Stimulated activated naive B cell treated with anti-CD40 and anti-IgM and Interleukin-4, amounts not matched to agents 10 μg/mL and 1 μg/mL and 100 μg/mL, for 72 hours (primary cell): ENCODE results near the gene TREML1.
A peak's percentile ranks its signal among the peaks of the same experiment; 100 is the strongest.

Source experiments
- ATAC-seq, 2 donors: fragments of 150-1000 bp; cut with Tn5 transposase; replicated peaks; 2 replicates each; pipeline ENCODE4 v1.10.0; 2021; ENCODE audit warnings: moderate library complexity in 1 of 2
- DNase-seq: peaks from one replicate; pipeline ENCODE4 v3.0.0; 2021
- H3K27ac Mint-ChIP-seq: one replicate; pipeline ENCODE4 v1.8.0; 2022; ENCODE audit warnings: mild to moderate bottlenecking, mixed read lengths
- H3K27me3 Mint-ChIP-seq, 2 donors: one replicate each; pipeline ENCODE4 v1.8.0; 2022; ENCODE audit warnings: mixed read lengths in 2 of 2
- H3K36me3 Mint-ChIP-seq, 2 donors: one replicate each; pipeline ENCODE4 v1.8.0; 2022; ENCODE audit warnings: mixed read lengths in 2 of 2, mild to moderate bottlenecking in 1 of 2
- H3K4me1 Mint-ChIP-seq, 2 donors: one replicate each; pipeline ENCODE4 v1.8.0; 2022; ENCODE audit warnings: mixed read lengths in 2 of 2, mild to moderate bottlenecking in 1 of 2
- H3K4me3 Mint-ChIP-seq, 2 donors: one replicate each; pipeline ENCODE4 v1.8.0; 2022; ENCODE audit warnings: mild to moderate bottlenecking in 2 of 2, mixed read lengths in 2 of 2, moderate library complexity in 1 of 2
- H3K9me3 Mint-ChIP-seq, 2 donors: one replicate each; pipeline ENCODE4 v1.8.0; 2022; ENCODE audit warnings: mixed read lengths in 2 of 2, mild to moderate bottlenecking in 1 of 2

Gene TREML1

DNA sequence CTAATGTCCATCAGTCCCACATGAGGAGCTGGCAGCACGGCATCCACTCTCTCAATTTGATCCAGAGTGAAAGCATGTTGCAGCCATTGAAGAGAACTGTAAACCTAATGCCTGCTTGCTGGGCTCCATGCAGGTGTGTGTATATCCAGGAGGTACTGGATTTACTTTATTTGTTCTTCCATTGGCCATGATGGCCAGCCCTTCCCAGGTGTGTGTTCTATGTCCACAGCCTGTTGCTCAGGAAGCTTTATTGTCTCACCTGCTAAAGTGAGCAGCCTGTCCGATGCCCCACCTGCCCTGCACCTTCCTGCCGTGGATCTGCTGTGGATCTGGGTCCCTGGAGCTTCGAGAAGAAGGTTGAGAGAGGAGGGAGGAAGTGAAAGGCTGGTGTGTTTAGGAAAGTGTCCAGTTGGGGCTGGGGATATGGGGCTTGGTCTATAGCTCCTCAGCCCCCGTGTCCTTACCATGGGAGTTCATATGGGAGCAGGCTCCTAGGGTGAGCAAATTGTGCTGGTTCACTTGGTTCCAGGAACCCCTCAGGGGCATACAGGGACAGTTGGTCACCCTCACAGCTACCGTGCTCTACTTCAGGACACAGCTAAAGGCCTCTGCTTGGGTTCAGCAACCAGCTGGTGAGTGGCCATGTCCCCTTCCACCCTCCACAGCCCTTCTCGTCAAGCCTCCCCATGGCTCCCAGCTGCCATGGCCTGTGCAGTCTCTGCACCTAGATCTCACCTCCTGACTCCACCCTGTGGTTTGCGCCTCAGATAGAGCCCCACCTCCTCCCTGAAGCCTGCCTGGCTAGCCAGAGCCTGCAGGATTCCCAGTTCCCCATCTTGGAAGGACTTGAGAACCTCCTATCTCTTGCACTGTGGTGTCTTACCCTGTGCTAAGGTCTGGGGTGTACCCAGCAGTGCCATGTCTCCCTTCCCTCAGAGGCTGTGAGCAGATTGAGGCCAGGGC lies 34.1 kb upstream of the TREML1 start:
- Mint-ChIP-seq H3K27me3 (no peaks in the 10 kb centered on the region), H3K9me3 (peaks cover 3% of the 10 kb centered on the region in 2 donors), H3K4me1 (peaks cover 47 to 70% of the 10 kb centered on the region in 2 donors), H3K27ac (peak overlapping the region; percentile 53), H3K4me3 (no peak overlapping the region), H3K36me3 (peaks cover 33 to 36% of the 10 kb centered on the region in 2 donors)
- ATAC-seq (no peak), DNase-seq (no peak)

DNA sequence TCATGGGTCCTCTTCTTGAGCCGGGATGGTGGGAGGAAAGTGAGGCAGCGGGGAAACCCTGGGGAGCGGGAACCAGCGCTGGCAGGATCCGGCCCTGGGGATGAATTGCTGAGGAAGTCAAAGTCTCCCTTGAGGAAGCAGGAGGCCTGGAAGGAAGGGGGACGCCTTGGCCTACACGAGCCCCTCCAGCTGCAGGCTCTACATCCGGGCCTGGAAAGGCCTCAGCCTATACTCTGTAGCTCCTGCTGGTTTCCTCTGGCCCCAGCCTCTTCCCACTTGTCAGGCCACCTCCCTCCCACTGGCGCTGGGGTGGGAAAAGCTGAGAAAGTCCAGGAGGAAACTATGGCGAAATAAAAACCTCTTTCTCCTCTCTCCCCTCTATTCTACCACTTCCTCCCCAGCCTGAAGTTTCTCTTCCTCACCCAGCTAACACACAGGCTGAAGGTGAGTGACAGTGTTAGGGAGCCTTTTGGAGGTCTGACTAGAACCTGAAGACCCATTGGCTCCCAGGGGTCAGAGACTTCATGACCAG lies 31.9 kb upstream of the TREML1 start:
- Mint-ChIP-seq H3K27ac (peak overlapping the region; percentile 62), H3K9me3 (peaks cover 3 to 4% of the 10 kb centered on the region in 2 donors), H3K36me3 (peaks cover 16 to 19% of the 10 kb centered on the region in 2 donors), H3K4me3 (peak overlapping the region in 1 of 2 donors; percentile 50), H3K27me3 (no peaks in the 10 kb centered on the region), H3K4me1 (peaks cover 41 to 65% of the 10 kb centered on the region in 2 donors)
- peak; percentile 37 to 53 for ATAC-seq
- no peak for DNase-seq

DNA sequence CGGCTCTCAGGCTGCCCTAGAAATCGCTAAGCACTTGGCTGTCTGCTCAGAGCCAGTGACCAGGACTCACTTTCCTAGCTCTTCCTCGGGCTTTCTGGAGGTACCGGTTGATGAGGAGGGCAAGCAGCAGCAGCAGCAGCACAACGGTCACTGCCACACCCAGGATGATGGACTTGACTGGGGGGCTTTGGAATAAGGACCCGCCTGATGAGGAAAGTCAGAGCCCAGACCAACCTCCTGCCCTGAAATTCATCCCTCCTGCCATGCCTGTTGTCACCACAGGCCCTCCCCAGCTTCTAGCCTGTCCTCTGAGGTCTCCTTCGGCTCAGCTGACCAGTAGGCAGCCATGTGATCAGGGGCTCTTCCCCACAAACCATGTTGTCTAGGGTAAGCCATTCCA lies 30.6 kb upstream of the TREML1 start:
- ATAC-seq, result no peak
- peaks cover 5% of the 10 kb centered on the region in 2 donors for H3K36me3 Mint-ChIP-seq
- H3K4me3 Mint-ChIP-seq, result no peak overlapping the region
- no peak for DNase-seq
- peaks cover 3 to 4% of the 10 kb centered on the region in 2 donors for H3K9me3 Mint-ChIP-seq
- H3K4me1 Mint-ChIP-seq, result peaks cover 41 to 65% of the 10 kb centered on the region in 2 donors
- H3K27me3 Mint-ChIP-seq, result no peaks in the 10 kb centered on the region
- no peak overlapping the region for H3K27ac Mint-ChIP-seq

DNA sequence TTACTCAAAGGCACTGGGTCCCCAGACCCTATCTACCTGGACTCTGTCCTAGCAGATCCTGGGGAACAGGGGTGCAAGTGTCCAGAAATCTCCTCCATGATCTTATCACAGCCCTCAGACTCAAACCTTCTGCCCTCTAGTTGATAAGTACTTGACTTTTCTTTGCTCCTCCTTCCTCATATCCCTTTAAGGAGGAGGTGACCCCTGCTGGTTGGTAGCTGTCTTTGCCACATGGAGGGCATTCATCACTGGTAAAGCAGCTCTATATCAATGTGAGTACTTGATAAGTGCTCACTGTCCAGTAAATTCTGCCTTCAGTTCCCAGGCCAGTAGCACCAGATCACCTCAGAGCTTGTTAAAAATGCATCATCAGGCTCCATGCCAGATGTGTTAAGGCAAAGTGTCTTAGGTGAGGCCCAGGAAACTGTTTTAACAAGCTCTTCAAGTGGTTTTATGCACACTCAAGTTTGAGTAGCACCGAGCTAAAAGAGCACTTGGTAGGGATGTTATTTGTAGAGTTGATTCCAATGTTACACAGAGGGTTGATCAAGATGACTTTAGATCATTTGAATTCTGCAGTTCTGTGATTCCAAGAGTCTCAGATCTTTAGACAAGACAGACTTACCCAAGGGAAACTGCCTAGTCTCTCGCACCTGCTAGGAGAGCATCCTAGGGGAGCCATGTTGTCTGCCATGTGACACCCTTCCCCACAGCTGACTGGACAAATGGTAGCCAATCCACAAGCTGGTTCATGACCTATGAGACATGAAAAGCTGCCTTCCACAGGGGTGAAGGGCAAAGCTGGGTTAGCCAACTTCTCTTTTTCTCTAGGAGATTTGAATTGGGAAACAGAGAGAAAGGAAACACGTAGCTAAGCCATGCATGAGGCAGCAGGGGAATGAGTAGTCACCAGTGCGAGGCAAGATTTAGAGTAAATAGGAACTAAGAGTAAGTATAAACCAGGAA lies 28.2 kb upstream of the TREML1 start:
- H3K4me1 Mint-ChIP-seq, result peaks cover 33 to 52% of the 10 kb centered on the region in 2 donors
- peaks cover 0 to 2% of the 10 kb centered on the region in 2 donors for H3K9me3 Mint-ChIP-seq
- peak; percentile 87 to 89 for ATAC-seq
- no peaks in the 10 kb centered on the region for H3K36me3 Mint-ChIP-seq
- H3K27ac Mint-ChIP-seq, result peak overlapping the region; percentile 68
- peak overlapping the region in 1 of 2 donors; percentile 15 for H3K4me3 Mint-ChIP-seq
- H3K27me3 Mint-ChIP-seq, result no peaks in the 10 kb centered on the region
- peak; percentile 31 for DNase-seq

DNA sequence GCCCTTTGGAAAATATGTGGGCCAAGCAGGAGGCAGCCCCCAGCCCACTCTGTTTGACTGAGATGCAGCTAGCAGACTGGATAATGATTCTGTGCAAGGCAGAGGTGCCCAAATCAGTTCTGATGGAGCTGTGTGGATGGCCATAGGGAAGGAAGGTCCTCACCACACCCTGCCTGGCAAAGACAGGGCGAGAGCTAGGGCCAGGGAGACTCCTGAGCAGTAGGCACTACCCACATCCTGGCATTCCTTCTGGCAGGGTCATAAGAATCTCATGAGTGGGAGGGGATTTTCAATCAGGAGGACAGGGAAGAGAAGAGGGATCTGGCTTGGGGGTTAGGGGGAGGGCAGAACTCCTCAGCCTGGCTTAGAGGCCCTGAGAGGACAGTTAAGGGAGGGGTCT lies 27.4 kb upstream of the TREML1 start:
- Mint-ChIP-seq H3K27ac (peak overlapping the region; percentile 65), H3K36me3 (no peaks in the 10 kb centered on the region), H3K27me3 (no peaks in the 10 kb centered on the region), H3K9me3 (peaks cover 0 to 2% of the 10 kb centered on the region in 2 donors), H3K4me3 (no peak overlapping the region), H3K4me1 (peaks cover 29 to 44% of the 10 kb centered on the region in 2 donors)
- DNase-seq (no peak), ATAC-seq (no peak)

DNA sequence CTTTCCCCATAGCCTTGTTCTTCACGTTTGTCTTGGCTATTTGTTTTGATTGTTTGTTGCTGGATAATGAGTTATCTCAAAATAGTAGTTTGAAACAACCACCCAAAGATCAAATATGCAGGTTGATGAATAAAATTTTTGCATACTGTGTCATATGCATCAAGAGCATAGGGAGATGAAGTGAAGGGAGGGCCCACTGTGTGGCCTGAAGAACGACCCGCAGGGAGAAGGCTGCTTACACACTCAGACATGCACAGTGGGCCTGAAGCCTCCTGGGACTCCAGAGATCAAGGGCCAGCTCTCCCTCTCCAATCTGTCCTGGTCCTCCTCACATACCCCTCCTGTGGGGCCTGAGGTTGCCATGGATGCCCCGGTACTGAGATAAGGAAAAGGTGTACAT lies 25.0 kb upstream of the TREML1 start:
- DNase-seq (no peak), ATAC-seq (no peak)
- H3K36me3 Mint-ChIP-seq, result peaks cover 4% of the 10 kb centered on the region in 2 donors
- H3K9me3 Mint-ChIP-seq, result peaks cover 0 to 5% of the 10 kb centered on the region in 2 donors
- H3K4me1 Mint-ChIP-seq, result peaks cover 13 to 27% of the 10 kb centered on the region in 2 donors
- H3K27me3 Mint-ChIP-seq, result no peaks in the 10 kb centered on the region
- H3K27ac Mint-ChIP-seq, result no peak overlapping the region
- no peak overlapping the region for H3K4me3 Mint-ChIP-seq

DNA sequence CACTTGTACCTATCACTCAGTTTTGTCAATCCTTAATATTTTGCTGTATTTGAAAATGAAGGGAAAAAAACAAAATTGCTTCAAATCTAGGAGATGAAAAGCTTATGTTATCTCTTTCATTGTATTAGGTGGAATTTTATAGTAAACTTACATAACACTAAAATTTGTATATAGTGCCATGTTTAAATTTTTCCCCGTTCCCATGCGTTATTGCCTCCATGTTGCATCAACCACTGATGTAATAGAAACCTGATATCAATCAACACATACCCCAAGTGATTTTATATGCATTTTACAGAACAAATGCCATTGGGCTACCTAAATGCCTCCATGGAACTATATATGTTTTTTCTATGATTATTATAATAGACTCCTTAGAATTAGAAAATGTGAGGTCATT lies 23.5 kb upstream of the TREML1 start:
- Mint-ChIP-seq H3K4me3 (no peak overlapping the region), H3K27ac (no peak overlapping the region), H3K27me3 (no peaks in the 10 kb centered on the region), H3K9me3 (peaks cover 0 to 5% of the 10 kb centered on the region in 2 donors), H3K36me3 (peaks cover 4% of the 10 kb centered on the region in 2 donors), H3K4me1 (peaks cover 9 to 17% of the 10 kb centered on the region in 2 donors)
- DNase-seq (no peak), ATAC-seq (no peak)

DNA sequence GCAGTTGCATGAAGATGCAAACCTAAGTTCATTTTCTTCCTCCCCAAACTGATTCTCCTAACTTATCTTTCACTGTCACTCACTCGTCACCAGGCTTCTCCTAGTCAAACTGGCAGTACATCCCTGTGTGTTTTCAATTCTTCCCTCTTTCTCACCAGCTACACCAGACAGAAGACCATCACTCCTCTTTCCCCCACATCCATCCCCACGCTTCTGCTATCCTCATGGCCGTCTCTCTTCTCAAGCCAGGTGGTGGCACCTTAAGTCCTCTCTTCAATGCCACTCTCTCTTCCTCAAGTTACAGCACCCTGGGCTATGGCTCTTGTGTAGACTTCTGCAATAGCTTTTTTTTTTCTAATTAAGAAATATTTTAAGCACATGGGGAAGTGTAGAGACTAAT lies 23.1 kb upstream of the TREML1 start:
- ATAC-seq, result no peak
- Mint-ChIP-seq H3K9me3 (peaks cover 0 to 4% of the 10 kb centered on the region in 2 donors), H3K27ac (no peak overlapping the region), H3K27me3 (no peaks in the 10 kb centered on the region), H3K4me1 (peaks cover 6 to 12% of the 10 kb centered on the region in 2 donors), H3K4me3 (no peak overlapping the region), H3K36me3 (peaks cover 4% of the 10 kb centered on the region in 2 donors)
- DNase-seq, result no peak

DNA sequence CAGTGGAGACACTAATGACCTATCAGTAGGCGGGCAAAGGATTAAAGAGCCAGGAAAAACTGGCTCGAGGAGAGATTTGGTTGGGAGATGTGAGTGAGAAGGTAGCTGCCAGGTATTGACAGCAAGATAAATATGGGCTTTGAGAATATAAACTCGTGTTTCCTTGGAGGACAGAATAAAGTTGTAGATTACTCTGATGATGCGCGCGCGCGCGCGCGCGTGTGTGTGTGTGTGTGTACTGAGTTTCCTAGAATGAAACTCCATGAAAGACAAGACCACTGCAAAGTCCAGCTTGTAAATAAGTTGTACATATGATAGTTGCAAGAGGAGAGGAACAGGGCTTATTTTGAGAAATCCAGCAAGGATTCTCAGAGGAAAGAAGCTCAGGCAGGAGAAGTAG lies 22.0 kb upstream of the TREML1 start:
- no peak overlapping the region for H3K27ac Mint-ChIP-seq
- H3K27me3 Mint-ChIP-seq, result no peaks in the 10 kb centered on the region
- DNase-seq, result no peak
- no peak overlapping the region for H3K4me3 Mint-ChIP-seq
- peaks cover 3 to 6% of the 10 kb centered on the region in 2 donors for H3K4me1 Mint-ChIP-seq
- peaks cover 4% of the 10 kb centered on the region in 2 donors for H3K36me3 Mint-ChIP-seq
- peaks cover 0 to 4% of the 10 kb centered on the region in 2 donors for H3K9me3 Mint-ChIP-seq
- no peak for ATAC-seq

DNA sequence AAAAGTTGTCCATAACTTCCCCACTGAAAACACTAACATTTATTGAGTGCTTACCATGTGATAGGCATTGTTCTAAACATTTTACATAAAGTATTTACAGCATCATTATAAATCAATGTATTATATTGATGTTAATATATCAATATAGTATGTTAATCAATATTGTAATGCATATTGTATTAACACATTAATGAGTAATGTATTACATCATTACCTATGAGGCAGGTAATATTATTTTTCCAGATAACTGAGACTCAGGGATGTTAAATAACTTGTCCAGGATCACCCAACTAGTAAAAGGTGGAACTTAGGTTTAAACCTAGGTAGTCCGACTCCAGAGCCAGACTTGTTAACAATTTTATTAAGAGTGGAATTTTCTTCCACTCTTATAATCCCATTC lies 20.9 kb upstream of the TREML1 start:
- Mint-ChIP-seq H3K27me3 (no peaks in the 10 kb centered on the region), H3K4me1 (peaks cover 6 to 11% of the 10 kb centered on the region in 2 donors), H3K27ac (no peak overlapping the region), H3K4me3 (no peak overlapping the region), H3K36me3 (peaks cover 4% of the 10 kb centered on the region in 2 donors), H3K9me3 (peaks cover 0 to 4% of the 10 kb centered on the region in 2 donors)
- ATAC-seq, result no peak
- no peak for DNase-seq

DNA sequence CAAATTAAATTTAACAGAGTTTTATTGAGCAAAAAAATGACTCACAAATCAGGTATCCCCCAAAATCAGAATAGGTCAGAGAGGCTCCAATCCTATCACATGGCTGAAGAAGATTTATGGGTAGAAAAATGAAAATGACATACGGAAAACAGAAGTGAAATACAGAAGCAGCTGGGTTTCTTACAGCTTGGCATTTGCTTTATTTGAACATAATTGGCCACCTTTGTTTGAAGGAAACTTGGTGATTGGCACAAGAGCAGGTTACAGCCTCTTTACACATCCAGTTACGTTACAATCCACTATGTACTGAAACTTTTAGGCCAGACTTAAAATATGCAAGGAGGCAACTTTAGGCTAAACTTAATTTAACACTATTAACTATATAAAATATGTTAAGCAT lies 20.5 kb upstream of the TREML1 start:
- H3K27me3 Mint-ChIP-seq, result no peaks in the 10 kb centered on the region
- ATAC-seq (peak; percentile 65 to 88), DNase-seq (no peak)
- H3K36me3 Mint-ChIP-seq, result peaks cover 4% of the 10 kb centered on the region in 2 donors
- peaks cover 0 to 4% of the 10 kb centered on the region in 2 donors for H3K9me3 Mint-ChIP-seq
- H3K27ac Mint-ChIP-seq, result peak overlapping the region; percentile 53
- peaks cover 6 to 11% of the 10 kb centered on the region in 2 donors for H3K4me1 Mint-ChIP-seq
- no peak overlapping the region for H3K4me3 Mint-ChIP-seq

DNA sequence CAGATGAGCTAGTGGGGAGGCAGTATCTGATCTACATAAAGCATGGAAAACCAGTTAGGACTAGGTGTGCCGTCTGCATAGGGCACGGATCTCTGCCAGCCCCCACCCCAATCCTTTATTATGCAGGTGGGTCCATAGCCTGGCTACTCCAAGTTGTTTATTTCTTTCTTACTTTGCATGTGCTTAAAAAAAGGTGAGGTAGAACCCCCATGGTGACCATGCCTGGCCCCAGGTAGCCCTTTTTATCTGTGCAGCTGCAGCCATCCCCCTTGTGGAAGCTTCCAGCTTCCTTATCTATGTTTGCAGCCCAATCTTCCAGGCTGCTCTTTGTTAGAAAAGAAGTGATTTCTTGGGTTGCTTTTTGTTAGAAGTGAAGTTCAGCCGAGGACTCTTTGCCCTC lies 17.8 kb upstream of the TREML1 start:
- Mint-ChIP-seq H3K9me3 (peaks cover 0 to 4% of the 10 kb centered on the region in 2 donors), H3K27ac (no peak overlapping the region), H3K4me1 (peaks cover 12 to 20% of the 10 kb centered on the region in 2 donors), H3K27me3 (peaks cover 2 to 9% of the 10 kb centered on the region in 2 donors), H3K4me3 (no peak overlapping the region), H3K36me3 (peaks cover 4% of the 10 kb centered on the region in 2 donors)
- ATAC-seq, result no peak
- DNase-seq, result no peak

DNA sequence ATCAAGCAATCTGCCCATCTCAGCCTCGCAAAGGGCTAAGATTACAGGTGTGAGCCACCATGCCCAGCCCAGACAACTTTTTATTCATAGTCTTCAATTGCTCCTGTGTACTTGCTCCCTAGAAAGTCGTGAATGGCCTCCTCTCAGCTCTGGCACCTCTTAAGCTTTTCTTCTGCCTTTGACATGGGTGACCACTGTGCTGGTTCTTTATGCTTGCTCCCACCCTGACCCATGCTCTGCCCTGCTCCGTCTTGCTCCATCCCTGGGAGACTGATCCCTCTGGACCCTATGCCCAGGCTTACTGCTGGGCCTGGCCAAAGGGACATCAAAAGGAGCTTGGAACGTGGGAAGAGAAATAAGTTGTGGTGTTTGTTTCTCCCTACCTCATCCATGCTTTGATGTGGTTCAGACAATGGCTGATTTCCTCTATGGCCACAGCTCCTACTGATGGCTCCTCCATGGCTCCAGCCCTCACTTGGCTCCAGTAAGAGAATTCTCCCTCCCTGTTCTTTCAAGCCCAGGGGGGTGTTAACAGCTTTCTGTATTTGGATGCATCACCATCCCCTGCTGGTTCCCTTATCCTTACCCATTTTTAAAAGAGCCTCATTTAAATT lies 16.5 kb upstream of the TREML1 start:
- no peak overlapping the region for H3K4me3 Mint-ChIP-seq
- ATAC-seq (no peak), DNase-seq (no peak)
- peaks cover 0 to 4% of the 10 kb centered on the region in 2 donors for H3K9me3 Mint-ChIP-seq
- peaks cover 4 to 11% of the 10 kb centered on the region in 2 donors for H3K27me3 Mint-ChIP-seq
- peak overlapping the region; percentile 15 for H3K27ac Mint-ChIP-seq
- H3K36me3 Mint-ChIP-seq, result peaks cover 4% of the 10 kb centered on the region in 2 donors
- peaks cover 11 to 22% of the 10 kb centered on the region in 2 donors for H3K4me1 Mint-ChIP-seq
